HG03139 (cell line): ENCODE results near the gene PHLDA2.
"Not testable (repeated sequence)": the region's sequence is repeated elsewhere in the genome, so short reads cannot be mapped to it uniquely, and the experiment has no call there.

Source experiments
- ATAC-seq: cut with Tn5 transposase; IDR thresholded peaks from one replicate; pipeline ENCODE4 v1.9.1; 2021; ENCODE audit not compliant: unreplicated experiment

Gene PHLDA2

GRCh38 chr11:2945031-2945756 is 16.0 kb upstream of the PHLDA2 start:
- ATAC-seq: no peak

DNA sequence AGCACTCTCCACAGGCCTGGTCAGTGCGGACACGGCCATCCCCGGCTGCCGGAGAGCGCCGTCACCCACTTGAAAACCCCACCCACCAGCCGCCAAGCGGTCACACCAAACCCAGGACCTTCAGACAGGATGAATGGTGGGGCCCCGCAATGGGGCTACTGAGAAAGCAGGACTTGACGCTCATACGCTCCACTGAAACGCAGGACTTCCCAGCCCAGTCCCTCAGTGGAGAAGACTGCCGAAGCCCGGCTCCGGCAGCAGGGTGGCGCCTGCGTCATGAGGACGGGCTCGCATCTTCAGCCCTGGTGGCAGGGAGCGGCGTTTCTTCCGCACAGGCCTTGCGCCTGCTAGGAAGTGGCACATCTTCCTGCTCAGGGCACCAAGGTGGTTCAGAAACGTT is 15.3 kb upstream of the PHLDA2 start:
- no peak for ATAC-seq

DNA sequence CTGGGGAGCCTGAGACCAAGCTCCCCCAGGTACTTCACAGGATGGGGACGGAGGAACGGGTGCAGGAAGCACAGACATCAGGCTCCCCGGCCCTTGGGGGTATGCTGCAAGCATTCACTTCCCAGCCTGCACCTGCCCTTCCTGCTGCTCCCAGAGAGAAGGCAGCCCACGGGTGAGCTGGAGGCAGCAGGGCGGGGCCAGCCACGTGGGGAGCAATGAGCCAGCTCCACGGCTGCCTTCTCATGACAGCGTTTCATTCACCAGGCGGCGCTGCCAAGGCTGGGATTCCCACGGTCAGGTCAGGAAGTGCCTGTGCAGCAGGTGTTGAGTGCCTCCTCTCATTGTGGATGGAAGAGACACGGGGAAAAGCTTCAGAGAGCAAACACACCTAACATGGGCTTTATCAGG is 14.5 kb upstream of the PHLDA2 start:
- ATAC-seq: no peak

- no peak for ATAC-seq
Observed at GRCh38 chr11:2942872-2943710, 13.9 kb upstream of the PHLDA2 start.

DNA sequence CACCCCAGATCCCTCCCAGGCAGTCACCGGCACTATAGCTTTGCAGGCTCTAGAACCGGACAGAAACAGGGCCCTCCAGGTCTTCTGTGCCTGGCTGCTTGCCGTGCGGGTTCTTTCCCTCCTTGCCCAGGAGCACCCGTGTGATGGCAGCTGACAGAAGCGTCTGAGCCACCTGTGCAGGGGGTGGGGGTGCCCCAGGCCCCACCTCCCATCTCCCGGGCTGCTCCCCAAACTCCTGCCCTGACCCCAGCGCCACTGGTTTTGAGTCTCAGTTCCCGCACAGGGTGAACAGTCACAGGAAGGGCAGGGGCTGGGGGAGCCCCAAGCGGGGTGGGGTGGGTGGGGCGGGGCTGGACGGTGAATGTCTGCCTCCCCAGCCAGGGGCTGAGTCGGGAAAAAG is 13.2 kb upstream of the PHLDA2 start:
- ATAC-seq: no peak

GRCh38 chr11:2940921-2941821 is 12.0 kb upstream of the PHLDA2 start:
- ATAC-seq: no peak

- no peak for ATAC-seq
Observed at GRCh38 chr11:2940147-2940920, 11.1 kb upstream of the PHLDA2 start.

- not testable (repeated sequence) for ATAC-seq
Observed at GRCh38 chr11:2938458-2939418, 9.5 kb upstream of the PHLDA2 start.

GRCh38 chr11:2937641-2938457 is 8.6 kb upstream of the PHLDA2 start:
- not testable (repeated sequence) for ATAC-seq

- no peak for ATAC-seq
Observed at GRCh38 chr11:2934611-2935239, 5.5 kb upstream of the PHLDA2 start.

DNA sequence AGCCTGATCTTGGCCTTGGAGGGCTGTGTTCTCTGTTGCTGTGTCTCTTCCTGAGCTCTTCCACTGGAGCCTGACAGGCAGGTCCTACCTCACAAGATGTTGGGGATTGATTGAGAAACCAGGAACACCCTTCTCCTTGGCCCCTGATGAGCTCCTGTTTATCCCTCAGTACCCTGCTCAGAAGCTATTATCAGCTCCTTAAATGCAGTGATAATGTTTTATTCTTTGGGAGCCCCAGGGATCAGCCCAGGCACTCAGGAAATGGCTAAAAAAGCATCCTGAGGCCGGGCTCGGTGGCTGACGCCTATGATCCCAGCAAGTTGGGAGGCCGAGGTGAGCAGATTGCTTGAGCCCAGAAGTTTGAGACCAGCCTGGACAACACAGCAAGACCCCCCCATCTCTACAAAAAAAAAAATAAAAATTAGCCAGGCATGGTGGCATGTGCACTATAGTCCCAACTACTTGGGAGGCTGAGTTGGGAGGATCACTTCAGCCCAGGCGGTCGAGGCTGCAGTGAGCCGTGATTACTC is 4.9 kb upstream of the PHLDA2 start:
- ATAC-seq: no peak

DNA sequence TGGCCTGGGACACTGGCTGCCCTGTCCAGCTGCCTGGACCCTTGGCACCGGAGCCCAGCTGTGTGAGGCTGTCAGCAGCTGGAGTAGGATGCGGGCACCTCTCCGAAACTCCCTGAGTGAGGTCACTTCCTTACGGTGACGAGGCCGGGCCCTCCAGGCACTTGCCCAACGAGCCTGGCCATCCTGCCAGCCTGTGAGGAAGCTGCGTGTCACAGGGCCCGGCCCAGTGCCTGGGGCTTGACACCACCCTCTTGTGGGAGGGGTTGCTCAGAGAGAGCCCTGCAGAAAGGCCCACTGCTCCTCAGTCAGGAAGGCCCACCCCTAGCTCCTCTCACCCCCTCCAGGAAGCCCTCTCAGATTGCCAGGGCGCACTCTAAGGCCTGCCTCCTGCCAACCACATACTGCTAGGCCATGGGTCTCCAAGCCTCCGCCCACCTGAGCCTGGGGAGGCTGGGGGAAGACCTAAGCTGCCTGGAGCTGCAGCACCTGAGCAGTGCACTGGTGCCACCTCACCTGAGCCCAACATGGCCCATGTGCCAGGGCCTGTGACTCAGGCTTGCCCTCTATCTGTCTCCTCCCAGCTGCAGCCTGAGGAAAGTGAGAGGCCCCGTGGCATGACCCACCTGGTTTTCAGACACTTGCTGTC is 4.3 kb upstream of the PHLDA2 start:
- ATAC-seq: no peak

GRCh38 chr11:2932850-2933251 is 3.6 kb upstream of the PHLDA2 start:
- ATAC-seq: no peak

DNA sequence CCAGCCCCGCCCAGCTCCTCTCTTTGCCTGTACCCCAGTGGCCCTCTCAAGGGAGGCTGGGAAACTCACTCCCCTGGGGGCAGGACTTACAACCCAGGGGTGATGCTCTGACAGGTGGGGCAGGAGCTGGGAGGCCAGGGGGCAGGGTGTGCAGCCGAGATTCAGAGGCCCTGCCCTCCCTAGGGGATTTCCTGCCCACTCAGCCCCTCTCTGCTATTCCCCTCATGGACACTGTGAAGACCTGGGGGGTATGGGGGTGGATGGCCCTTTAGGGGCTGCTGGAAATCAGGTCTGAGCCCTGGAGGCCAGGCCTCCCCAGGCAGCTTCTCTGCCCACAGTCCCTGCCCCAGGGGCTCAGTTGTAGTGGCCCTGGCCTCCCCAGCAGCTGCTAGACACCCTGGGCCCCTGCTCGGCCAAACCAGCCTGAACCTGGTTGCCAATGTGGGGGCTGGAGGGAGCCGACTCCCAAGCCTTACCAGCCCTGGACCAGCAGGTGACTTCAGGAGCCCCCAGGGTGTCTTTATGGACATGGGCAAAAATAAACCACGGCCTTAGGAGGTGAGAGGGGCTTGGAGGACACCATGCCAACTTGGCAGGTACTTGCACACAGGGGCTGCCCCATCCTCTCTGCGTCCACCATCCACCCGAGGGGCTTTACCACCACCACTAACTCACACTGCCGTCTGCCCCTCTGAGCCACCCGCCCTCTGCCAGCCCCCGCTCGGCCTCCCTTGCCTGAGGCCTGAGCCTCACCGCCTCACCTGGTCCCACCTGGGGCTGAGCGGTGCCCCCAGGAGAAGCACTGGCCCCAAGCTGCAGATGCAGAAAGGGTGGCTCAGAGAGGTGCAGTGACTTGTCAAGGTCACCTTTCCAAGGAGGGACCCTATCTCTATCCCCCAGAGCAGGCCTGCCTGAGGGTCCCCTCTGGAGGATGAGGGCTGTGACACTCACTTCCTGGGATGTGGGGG is 2.8 kb upstream of the PHLDA2 start:
- ATAC-seq: no peak

DNA sequence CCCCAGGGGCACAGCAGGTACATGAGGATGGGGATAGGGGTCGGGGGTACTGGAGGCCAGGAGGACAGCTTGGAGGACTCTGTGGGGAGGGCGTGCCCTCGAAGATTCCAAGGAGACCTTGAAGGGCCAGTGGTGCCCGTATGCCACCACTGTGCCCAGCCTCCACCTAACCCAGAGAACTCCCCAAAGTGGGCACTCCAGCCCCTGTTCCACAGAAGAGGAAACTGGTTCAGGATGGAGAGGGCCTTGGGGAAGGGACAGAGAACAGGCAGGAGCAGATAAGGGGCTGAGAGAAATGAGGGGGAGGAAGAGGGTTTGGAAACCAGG is 2.2 kb upstream of the PHLDA2 start:
- ATAC-seq: no peak

DNA sequence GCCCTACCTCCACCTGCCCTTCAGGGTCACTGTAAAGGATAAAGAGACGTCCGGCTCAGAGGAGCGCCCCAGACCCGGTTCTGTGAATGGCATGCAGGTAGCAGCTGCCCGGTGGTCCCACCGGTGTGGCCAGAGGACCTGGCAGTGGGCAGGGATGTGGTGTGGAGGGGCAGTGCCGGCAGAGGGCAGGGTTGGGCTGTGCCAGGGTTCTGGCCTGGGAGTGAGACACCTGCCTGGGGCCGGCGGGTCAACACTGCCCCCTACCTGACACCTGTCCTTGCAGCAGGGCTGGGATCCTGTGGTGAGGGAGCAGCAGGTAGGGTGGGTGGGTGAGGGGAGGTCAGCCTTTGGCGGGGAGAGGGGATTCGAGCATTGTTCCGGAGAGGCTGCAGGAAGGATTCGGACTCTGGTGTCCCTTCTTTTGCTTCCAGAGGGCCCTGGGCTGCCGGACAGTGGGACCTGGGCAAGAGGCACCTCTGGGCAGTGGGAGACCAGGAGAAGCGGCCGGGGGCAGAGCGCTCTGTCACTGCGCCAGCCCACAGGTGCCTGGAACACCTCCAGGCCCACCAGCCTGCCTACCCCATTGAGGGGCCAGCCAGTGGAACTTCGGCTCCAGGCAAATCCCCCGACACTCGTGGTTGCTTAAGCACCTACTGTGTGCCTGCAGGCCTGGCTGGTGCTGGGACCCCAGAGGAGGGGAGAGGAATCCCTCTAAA is 1.6 kb upstream of the PHLDA2 start:
- ATAC-seq: no peak
